ENCODE data around the gene PPP1R17. TPM values are rescaled to one million over a fixed set of nuclear protein-coding genes. Genes with fewer than 3 reads are reported as not detected.

Gene PPP1R17
- total and polyA plus RNA-seq, 4 donors, result not detected

GRCh38 chr7:31748084-31748483 is 61.1 kb downstream of the PPP1R17 start:
- Histone ChIP-seq H3K36me3 (ENCODE audit: control insufficient read depth in 4 of 4, insufficient read depth in 3 of 4, low read depth in 1 of 4, low read length in 3 of 4) (no peaks in the 10 kb centered on the region), H3K27me3 (ENCODE audit: control insufficient read depth in 4 of 4, insufficient read depth in 4 of 4, low read length in 3 of 4) (peaks cover 0 to 5% (median 0%) of the 10 kb centered on the region in 4 donors), H3K27ac (ENCODE audit: low read depth in 1 of 2, low read length in 2 of 2) (no peak overlapping the region), H3K9ac (ENCODE audit: low read depth in 1 of 2, low read length in 2 of 2) (no peak overlapping the region), H3K4me3 (ENCODE audit: low read depth in 1 of 3, low read length in 3 of 3) (no peak overlapping the region), H3K9me3 (ENCODE audit: control insufficient read depth in 4 of 4, low read length in 3 of 4) (no peaks in the 10 kb centered on the region), H3K4me1 (ENCODE audit: control insufficient read depth in 4 of 4, insufficient read depth in 4 of 4, low read length in 3 of 4) (no peaks in the 10 kb centered on the region)
- 88% methylated on average over 1 of the region's 1 CpG for WGBS
- no peak for TF ChIP-seq RAD21 (IDR thresholded peaks at IDR 0.05)
- no peak for TF ChIP-seq NR2F2 (IDR thresholded peaks at IDR 0.05)
- TF ChIP-seq RXRA (IDR thresholded peaks at IDR 0.05), result no peak
- no peak for TF ChIP-seq EGR1 (IDR thresholded peaks at IDR 0.05; ENCODE audit: low read depth in 2 of 2)
- no peak for TF ChIP-seq GABPA (IDR thresholded peaks at IDR 0.05 in 1 of 2, conservative IDR thresholded peaks at IDR 0.05 in 1 of 2)
- TF ChIP-seq CTCF (IDR thresholded peaks at IDR 0.05; ENCODE audit: low read depth, low read length, missing input control), result no peak
- TF ChIP-seq HNF4G (IDR thresholded peaks at IDR 0.05), result no peak
- TF ChIP-seq TAF1 (conservative IDR thresholded peaks at IDR 0.05), result no peak
- no peak for TF ChIP-seq ATF3 (IDR thresholded peaks at IDR 0.05)
- TF ChIP-seq JUND (IDR thresholded peaks at IDR 0.05), result no peak
- TF ChIP-seq REST (IDR thresholded peaks at IDR 0.05), result no peak
- TF ChIP-seq ZBTB33 (IDR thresholded peaks at IDR 0.05), result no peak
- TF ChIP-seq FOXA2 (IDR thresholded peaks at IDR 0.05), result no peak
- no peak for DNase-seq (ENCODE audit: low spot score)

- H3K27ac ChIP-seq (ENCODE audit: low read depth in 1 of 2, low read length in 2 of 2), result no peak overlapping the region
- no peak overlapping the region for H3K9ac ChIP-seq (ENCODE audit: low read depth in 1 of 2, low read length in 2 of 2)
- H3K4me1 ChIP-seq (ENCODE audit: control insufficient read depth in 4 of 4, insufficient read depth in 4 of 4, low read length in 3 of 4), result no peaks in the 10 kb centered on the region
- 80% methylated on average over 4 of the region's 4 CpGs for WGBS
- H3K36me3 ChIP-seq (ENCODE audit: control insufficient read depth in 4 of 4, insufficient read depth in 3 of 4, low read depth in 1 of 4, low read length in 3 of 4), result no peaks in the 10 kb centered on the region
- DNase-seq (ENCODE audit: low spot score), result no peak
- no peak overlapping the region for H3K4me3 ChIP-seq (ENCODE audit: low read depth in 1 of 3, low read length in 3 of 3)
- H3K9me3 ChIP-seq (ENCODE audit: control insufficient read depth in 4 of 4, low read length in 3 of 4), result no peaks in the 10 kb centered on the region
- TF ChIP-seq RAD21 (IDR thresholded peaks at IDR 0.05) (no peak), GABPA (IDR thresholded peaks at IDR 0.05 in 1 of 2, conservative IDR thresholded peaks at IDR 0.05 in 1 of 2) (no peak), ZBTB33 (IDR thresholded peaks at IDR 0.05) (no peak)
- peaks cover 0 to 9% (median 0%) of the 10 kb centered on the region in 4 donors for H3K27me3 ChIP-seq (ENCODE audit: control insufficient read depth in 4 of 4, insufficient read depth in 4 of 4, low read length in 3 of 4)
Observed at GRCh38 chr7:31751726-31752125, 64.7 kb downstream of the PPP1R17 start.

Other genes starting within 250 kb of the PPP1R17 start
- gene ITPRID1, start 173.1 kb upstream of the PPP1R17 start, total RNA-seq, result not detected
- gene ITPRID1, start 173.1 kb upstream of the PPP1R17 start, polyA plus RNA-seq, result not detected

Data from liver (tissue), 9 donors.